ENCODE measurements around the gene BACE1. TPM values are rescaled to one million over a fixed set of nuclear protein-coding genes. Genes with fewer than 3 reads are reported as not detected.

The BACE1 gene
- total RNA-seq, 1 experiment from 2014 or later = 9.6 TPM

GRCh38 chr11:117303646-117304315 lies 12.3 kb downstream of the BACE1 start:
- Mint-ChIP-seq H3K27me3 (ENCODE audit: unreplicated experiment) (peaks cover 22% of the 10 kb centered on the region), H3K9me3 (ENCODE audit: low read depth, unreplicated experiment) (no peaks in the 10 kb centered on the region), H3K4me3 (ENCODE audit: low read depth, unreplicated experiment) (no peak overlapping the region), H3K4me1 (ENCODE audit: low read depth, unreplicated experiment) (peaks cover 22% of the 10 kb centered on the region), H3K27ac (ENCODE audit: unreplicated experiment) (no peak overlapping the region), H3K36me3 (ENCODE audit: insufficient read depth, unreplicated experiment) (peaks cover 5% of the 10 kb centered on the region)
- no TSS peak for BruUV-seq (replicated peaks)
- no peak for DNase-seq
- TF ChIP-seq, protein P1, sequence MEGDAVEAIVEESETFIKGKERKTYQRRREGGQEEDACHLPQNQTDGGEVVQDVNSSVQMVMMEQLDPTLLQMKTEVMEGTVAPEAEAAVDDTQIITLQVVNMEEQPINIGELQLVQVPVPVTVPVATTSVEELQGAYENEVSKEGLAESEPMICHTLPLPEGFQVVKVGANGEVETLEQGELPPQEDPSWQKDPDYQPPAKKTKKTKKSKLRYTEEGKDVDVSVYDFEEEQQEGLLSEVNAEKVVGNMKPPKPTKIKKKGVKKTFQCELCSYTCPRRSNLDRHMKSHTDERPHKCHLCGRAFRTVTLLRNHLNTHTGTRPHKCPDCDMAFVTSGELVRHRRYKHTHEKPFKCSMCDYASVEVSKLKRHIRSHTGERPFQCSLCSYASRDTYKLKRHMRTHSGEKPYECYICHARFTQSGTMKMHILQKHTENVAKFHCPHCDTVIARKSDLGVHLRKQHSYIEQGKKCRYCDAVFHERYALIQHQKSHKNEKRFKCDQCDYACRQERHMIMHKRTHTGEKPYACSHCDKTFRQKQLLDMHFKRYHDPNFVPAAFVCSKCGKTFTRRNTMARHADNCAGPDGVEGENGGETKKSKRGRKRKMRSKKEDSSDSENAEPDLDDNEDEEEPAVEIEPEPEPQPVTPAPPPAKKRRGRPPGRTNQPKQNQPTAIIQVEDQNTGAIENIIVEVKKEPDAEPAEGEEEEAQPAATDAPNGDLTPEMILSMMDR (IDR thresholded peaks at IDR 0.05; ENCODE audit: unreplicated experiment) = no peak
- intact Hi-C loops (cut with micrococcal nuclease; ENCODE audit: unreplicated experiment) = no loop called here
- CTCF ChIA-PET = interaction anchor here (0.6 kb wide), 1 partner anchor 8 kb away, joined by 3 read pairs; no protein-coding TSS in a partner anchor

GRCh38 chr11:117303101-117303500 lies 13.0 kb downstream of the BACE1 start:
- peaks cover 5% of the 10 kb centered on the region for H3K36me3 Mint-ChIP-seq (ENCODE audit: insufficient read depth, unreplicated experiment)
- no peaks in the 10 kb centered on the region for H3K9me3 Mint-ChIP-seq (ENCODE audit: low read depth, unreplicated experiment)
- DNase-seq = no peak
- peaks cover 22% of the 10 kb centered on the region for H3K27me3 Mint-ChIP-seq (ENCODE audit: unreplicated experiment)
- intact Hi-C loops (cut with micrococcal nuclease; ENCODE audit: unreplicated experiment) = no loop called here
- CTCF ChIA-PET = interaction anchor here (0.6 kb wide), 1 partner anchor 7 kb away, joined by 3 read pairs; no protein-coding TSS in a partner anchor
- TF ChIP-seq, protein P1 (IDR thresholded peaks at IDR 0.05; ENCODE audit: unreplicated experiment) = no peak
- H3K27ac Mint-ChIP-seq (ENCODE audit: unreplicated experiment) = no peak overlapping the region
- H3K4me1 Mint-ChIP-seq (ENCODE audit: low read depth, unreplicated experiment) = peaks cover 22% of the 10 kb centered on the region
- BruUV-seq (replicated peaks) = no TSS peak
- no peak overlapping the region for H3K4me3 Mint-ChIP-seq (ENCODE audit: low read depth, unreplicated experiment)

DNA sequence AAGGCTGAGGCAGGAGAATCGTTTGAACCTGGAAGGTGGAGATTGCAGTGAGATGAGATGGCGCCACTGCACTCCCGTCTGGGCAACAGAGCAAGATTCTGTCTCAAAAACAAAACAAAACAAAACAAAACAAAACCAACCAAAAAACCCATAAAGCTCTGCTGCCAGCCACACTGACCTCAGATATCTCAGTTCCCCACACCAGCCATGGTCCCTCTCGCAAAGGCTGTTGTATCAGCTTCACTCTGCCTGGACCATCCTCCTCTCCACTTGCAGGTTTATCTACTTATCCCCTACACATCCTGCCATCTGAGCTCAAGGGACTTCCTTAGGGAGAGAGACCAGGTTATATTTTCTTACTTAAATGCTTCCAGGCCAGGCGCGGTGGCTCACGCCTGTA lies 13.8 kb downstream of the BACE1 start:
- peaks cover 22% of the 10 kb centered on the region for H3K4me1 Mint-ChIP-seq (ENCODE audit: low read depth, unreplicated experiment)

DNA sequence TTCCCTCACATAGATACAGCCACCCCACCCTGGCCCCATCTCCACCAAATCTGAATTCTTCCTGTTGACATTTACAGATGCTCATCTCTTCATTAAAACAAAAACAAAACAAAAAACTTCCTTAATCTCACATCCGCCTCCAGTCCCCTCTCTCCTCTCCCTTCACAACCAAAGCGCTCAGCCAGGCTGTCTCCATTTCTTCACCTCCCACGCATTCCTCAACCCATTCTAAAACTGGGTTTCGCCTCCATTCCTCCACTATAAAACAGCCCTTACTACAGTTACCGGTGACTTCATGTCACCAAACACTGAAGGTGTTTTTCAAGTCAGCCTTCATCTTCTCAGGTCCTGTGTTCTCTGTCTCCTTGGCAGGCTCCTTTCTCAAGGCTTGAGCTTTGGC lies 15.3 kb downstream of the BACE1 start:
- H3K27me3 Mint-ChIP-seq (ENCODE audit: unreplicated experiment) = peaks cover 22% of the 10 kb centered on the region
- H3K27ac Mint-ChIP-seq (ENCODE audit: unreplicated experiment) = no peak overlapping the region
- TF ChIP-seq, protein P1 (IDR thresholded peaks at IDR 0.05; ENCODE audit: unreplicated experiment) = no peak
- CTCF ChIA-PET = interaction anchor here (0.6 kb wide), 1 partner anchor 418 kb away, joined by 7 read pairs; no protein-coding TSS in a partner anchor
- intact Hi-C loops (cut with micrococcal nuclease; ENCODE audit: unreplicated experiment) = no loop called here
- no peak for DNase-seq
- peaks cover 22% of the 10 kb centered on the region for H3K4me1 Mint-ChIP-seq (ENCODE audit: low read depth, unreplicated experiment)
- H3K9me3 Mint-ChIP-seq (ENCODE audit: low read depth, unreplicated experiment) = no peaks in the 10 kb centered on the region
- no peak overlapping the region for H3K4me3 Mint-ChIP-seq (ENCODE audit: low read depth, unreplicated experiment)
- H3K36me3 Mint-ChIP-seq (ENCODE audit: insufficient read depth, unreplicated experiment) = peaks cover 5% of the 10 kb centered on the region
- no TSS peak for BruUV-seq (replicated peaks)

More for the DNA sequence above, 13.8 kb downstream of the BACE1 start:
- H3K4me3 Mint-ChIP-seq (ENCODE audit: low read depth, unreplicated experiment) = no peak overlapping the region
- DNase-seq = no peak
- peaks cover 5% of the 10 kb centered on the region for H3K36me3 Mint-ChIP-seq (ENCODE audit: insufficient read depth, unreplicated experiment)
- H3K27me3 Mint-ChIP-seq (ENCODE audit: unreplicated experiment) = peaks cover 22% of the 10 kb centered on the region
- no TSS peak for BruUV-seq (replicated peaks)
- intact Hi-C loops (cut with micrococcal nuclease; ENCODE audit: unreplicated experiment) = no loop called here
- CTCF ChIA-PET = no interaction called here
- no peak overlapping the region for H3K27ac Mint-ChIP-seq (ENCODE audit: unreplicated experiment)
- H3K9me3 Mint-ChIP-seq (ENCODE audit: low read depth, unreplicated experiment) = no peaks in the 10 kb centered on the region
- TF ChIP-seq, protein P1 (IDR thresholded peaks at IDR 0.05; ENCODE audit: unreplicated experiment) = no peak

All from Calu3 (cell line).